Retinal pigment epithelial cell (primary cell): ENCODE measurements around the gene TBCE.
A peak's percentile ranks its signal among the peaks of the same experiment; 100 is the strongest.

Experiments used
- DNase-seq: peaks from one replicate; pipeline ENCODE4 v3.0.0-alpha.2; 2010; ENCODE audit warnings: low read depth
- H3K4me3 ChIP-seq: 2 replicates; pipeline ENCODE4 v1.5.1; 2011; ENCODE audit warnings: mild to moderate bottlenecking, low read length, control low read depth, moderate library complexity
- TF ChIP-seq, protein P1 (sequence below): conservative IDR thresholded peaks from 2 replicates; pipeline ENCODE4 v1.5.1; 2011; ENCODE audit warnings: low read depth, low read length, control low read depth, inconsistent platforms

Gene TBCE

DNA sequence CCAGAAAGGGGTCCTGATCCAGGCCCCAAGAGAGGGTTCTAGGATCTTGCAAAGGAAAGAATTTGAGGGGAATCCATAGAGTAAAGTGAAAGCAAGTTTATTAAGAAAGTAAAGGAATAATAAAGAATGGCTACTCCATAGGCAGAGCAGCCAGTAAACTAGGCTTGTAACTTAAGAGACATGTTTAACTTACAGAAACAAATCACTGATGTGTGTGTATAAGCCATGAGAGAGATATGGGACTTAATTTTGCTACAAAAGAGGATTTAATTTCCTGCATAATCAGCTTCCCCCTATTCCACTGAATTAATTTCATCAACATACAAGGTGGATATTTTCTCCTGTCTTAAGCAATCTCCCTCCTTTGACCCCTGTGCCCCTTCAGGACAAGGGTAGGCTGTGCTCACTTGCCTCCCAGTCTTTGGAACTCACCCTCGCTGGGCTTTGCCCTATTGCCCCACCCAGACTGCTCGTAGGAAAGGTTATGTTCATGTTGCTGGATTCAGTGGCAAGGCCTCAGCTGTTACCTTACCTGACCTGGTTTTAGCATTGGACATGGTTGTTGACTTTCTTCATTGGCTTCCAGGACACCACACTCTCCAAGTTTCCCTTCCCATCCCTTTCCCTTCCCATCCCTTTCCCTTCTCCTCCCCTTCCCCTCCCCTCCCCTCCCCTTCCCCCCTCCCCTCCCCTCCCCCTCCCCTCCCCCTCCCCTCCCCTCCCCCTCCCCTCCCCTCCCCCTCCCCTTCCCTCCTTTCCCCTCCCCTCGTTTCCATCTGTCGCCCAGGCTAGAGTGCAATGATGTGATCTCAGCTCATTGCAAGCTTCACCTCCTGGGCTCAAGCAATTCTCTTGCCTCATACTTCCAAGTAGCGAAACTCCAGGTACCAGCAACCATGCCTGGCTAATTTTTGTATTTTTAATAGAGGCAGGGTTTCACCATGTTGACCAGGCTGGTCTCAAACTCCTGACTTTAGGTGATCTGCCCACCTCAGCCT lies 44.6 kb downstream of the TBCE start:
- DNase-seq: no peak
- no peak overlapping the region for H3K4me3 ChIP-seq
- TF ChIP-seq, protein P1, sequence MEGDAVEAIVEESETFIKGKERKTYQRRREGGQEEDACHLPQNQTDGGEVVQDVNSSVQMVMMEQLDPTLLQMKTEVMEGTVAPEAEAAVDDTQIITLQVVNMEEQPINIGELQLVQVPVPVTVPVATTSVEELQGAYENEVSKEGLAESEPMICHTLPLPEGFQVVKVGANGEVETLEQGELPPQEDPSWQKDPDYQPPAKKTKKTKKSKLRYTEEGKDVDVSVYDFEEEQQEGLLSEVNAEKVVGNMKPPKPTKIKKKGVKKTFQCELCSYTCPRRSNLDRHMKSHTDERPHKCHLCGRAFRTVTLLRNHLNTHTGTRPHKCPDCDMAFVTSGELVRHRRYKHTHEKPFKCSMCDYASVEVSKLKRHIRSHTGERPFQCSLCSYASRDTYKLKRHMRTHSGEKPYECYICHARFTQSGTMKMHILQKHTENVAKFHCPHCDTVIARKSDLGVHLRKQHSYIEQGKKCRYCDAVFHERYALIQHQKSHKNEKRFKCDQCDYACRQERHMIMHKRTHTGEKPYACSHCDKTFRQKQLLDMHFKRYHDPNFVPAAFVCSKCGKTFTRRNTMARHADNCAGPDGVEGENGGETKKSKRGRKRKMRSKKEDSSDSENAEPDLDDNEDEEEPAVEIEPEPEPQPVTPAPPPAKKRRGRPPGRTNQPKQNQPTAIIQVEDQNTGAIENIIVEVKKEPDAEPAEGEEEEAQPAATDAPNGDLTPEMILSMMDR: no peak

DNA sequence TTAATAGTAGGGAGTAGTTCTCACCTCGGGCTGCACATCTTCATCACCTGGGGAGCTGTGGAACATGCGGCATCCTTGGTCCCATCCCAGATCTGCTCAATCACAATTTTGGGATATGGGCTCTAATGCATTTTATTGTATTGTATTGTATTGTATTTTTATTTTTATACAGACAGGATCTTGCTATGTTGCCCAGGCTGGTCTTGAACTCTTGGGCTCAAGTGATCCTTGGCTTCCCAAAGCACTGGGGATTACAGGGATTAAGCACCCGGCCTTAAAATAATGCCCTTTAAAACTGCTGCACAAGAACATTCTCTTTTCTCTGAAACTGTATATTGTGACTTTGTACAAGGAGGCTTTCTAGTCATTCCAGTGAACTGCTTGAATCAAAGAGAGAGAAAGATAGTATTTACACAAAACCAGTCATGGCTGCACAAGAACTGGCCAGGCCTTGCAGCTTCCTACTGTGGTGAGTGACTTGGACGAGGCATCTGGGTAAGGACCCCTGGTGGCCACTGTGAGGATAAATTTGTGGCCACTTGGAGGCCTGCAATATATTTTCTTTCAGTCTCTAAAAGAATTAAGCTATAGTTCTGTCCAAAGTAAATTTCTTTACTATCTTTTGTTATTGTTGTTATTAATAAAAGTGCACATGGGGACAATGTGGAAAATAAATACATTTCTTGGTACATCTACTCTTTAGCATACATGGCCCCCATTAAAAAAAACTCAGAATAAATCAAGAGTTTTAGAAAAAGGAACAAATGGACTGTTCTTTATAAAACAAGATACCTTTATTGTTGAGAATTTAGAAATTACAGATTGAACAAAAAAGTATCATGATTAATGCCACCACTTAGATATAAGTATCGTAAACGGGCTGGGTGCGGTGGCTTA lies 48.0 kb downstream of the TBCE start:
- peak; percentile 42 for DNase-seq
- H3K4me3 ChIP-seq: no peak overlapping the region

GRCh38 chr1:235416662-235417049 lies 49.4 kb downstream of the TBCE start:
- no peak overlapping the region for H3K4me3 ChIP-seq
- DNase-seq: no peak
- TF ChIP-seq, protein P1: no peak

More for the DNA sequence above, 48.0 kb downstream of the TBCE start:
- TF ChIP-seq, protein P1: peak; percentile 82

DNA sequence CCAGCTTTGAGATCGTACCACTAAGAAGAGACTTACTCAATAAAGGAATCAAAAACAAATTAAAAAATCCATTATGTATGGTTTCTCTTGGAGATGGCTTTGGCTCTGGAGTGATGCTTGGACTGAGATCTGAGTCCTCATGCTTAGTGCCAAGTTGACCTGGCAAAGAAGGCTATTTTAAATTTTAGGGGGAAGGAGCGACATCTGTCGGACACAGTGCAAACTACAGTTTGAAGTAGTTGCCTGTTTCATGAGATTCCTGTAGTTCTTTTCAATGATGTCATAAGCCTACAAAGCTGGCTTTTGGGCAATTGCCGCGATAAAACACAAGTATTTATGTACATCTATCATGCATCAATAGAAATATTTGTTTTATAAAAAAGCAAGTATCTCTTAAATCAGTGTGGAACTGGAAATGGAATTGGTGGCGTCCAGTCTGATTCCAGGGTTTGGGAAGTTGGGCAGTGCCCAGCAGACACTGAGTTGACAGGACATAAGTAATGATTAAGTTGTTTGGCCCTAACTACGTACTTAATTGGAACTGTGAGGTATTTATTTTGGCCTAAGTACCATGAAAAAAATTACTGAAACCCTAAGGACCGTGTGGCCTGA lies 50.0 kb downstream of the TBCE start:
- peak; percentile 43 for DNase-seq
- TF ChIP-seq, protein P1: peak; percentile 84
- no peak overlapping the region for H3K4me3 ChIP-seq

DNA sequence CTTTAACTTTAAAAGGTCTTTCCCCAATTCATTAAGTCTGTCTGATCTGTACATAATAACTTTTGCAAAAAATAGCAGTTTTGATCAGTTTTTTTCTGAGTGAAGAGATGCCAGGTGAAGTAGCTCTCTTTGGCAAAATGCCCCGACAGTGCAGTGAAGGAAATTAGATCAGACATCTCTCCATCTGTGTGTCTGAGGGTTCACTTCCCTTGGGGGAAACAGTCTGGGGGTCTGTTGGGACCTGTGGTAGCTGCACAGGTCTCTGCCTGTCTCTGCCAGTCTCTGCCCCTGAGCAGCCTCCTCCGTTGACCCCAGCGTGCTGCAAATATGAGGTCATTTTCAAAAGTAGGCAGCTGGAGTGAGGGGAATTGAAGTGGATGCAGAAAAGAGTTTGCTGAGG lies 54.5 kb downstream of the TBCE start:
- TF ChIP-seq, protein P1: no peak

DNA sequence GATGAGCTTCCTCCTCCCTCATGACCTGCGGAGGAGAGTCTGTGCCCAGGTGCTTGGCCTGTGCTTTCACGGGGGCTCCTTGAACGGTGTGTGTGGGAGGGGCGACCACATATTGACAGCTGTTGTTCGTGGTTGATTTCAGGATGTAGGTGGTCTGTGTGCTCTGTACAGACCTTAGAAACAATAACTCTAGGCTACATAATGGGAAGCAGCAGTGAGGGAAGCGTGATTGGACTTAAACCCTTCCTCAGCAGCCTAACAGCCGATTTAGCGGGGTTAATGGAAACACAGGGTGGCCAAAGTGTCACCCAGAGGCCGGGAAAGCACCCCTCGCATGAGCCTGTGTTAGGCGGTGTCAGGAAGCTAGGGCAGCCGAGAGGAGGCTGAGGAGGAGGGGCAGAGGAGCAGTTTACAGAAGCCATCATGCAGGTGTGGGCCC lies 56.0 kb downstream of the TBCE start:
- TF ChIP-seq, protein P1: no peak
- H3K4me3 ChIP-seq: no peak overlapping the region
- DNase-seq: no peak

More for the DNA sequence above, 54.5 kb downstream of the TBCE start:
- DNase-seq: no peak
- no peak overlapping the region for H3K4me3 ChIP-seq
